ENCODE measurements around the gene CHKA.

GRCh38 chr11:68014947-68015447, 106.2 kb downstream of the CHKA start:
- TF ChIP-seq CTCF (conservative IDR thresholded peaks at IDR 0.05; ENCODE audit: low read length) (no peak), EZH2phosphoT487 (IDR thresholded peaks at IDR 0.05; ENCODE audit: borderline replicate concordance) (no peak)
